Stomach (tissue), 4 donors: ENCODE data around the gene ZNF219.

ENCODE experiments used
- CTCF ChIP-seq, 7 experiments: fragments of 450-650 bp in 4 of 7; fragments of 200-600 bp in 3 of 7; sonication (generic) in 3 of 7; IDR thresholded peaks; one replicate each; pipeline ENCODE4 v1.5.1; 2016 to 2019; ENCODE audit warnings: antibody characterized with exemption in 7 of 7, control low read depth in 2 of 7, mild to moderate bottlenecking in 1 of 7
- EP300 ChIP-seq: sonication (generic); formaldehyde crosslinking; IDR thresholded peaks from one replicate; pipeline ENCODE4 v1.6.1; 2017; ENCODE audit warnings: antibody characterized with exemption
- POLR2A ChIP-seq, 4 donors: fragments of 450-650 bp; IDR thresholded peaks; one replicate each; pipeline ENCODE4 v1.6.1; 2016; ENCODE audit warnings: antibody characterized with exemption in 4 of 4, control low read depth in 2 of 4, mild to moderate bottlenecking in 1 of 4, moderate library complexity in 1 of 4
- POLR2AphosphoS5 ChIP-seq, 3 donors: sonication (generic); formaldehyde crosslinking; IDR thresholded peaks; one replicate each; pipeline ENCODE4 v1.6.1; 2016; ENCODE audit warnings: antibody characterized with exemption in 3 of 3

DNA sequence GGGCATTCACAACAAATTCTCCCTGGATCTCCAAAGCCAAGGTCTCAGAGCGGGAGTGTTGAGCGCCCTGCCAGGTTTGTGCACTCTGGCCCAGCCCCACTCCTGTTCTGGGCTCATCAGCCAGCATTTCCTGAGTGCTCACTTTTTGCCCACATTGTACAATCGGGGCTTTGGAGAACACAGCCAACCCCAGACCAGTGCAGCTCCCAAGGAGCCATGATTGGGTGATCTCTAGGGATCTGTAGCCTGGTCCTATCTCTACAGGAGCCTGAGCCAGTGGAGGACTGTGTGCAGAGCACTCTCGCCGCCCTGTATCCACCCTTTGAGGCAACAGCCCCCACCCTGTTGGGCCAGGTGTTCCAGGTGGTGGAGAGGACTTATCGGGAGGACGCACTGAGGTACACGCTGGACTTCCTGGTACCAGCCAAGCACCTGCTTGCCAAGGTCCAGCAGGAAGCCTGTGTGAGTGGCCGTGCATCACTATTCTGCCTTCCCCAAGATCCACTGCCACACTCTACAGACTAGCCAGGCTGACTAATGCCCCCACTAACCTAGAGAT lies 25.6 kb downstream of the ZNF219 start:
- TF ChIP-seq CTCF (IDR thresholded peaks at IDR 0.05) = no peak
- TF ChIP-seq POLR2A (IDR thresholded peaks at IDR 0.05) = no peak
- no peak for TF ChIP-seq EP300
- TF ChIP-seq POLR2AphosphoS5 (IDR thresholded peaks at IDR 0.05) = peak in 2 of 3 donors; percentile 64 to 78
